Inflammatory macrophage treated with lipopolysaccharide for 4 hours (primary cell): ENCODE data around the gene CHST11.

Source experiments
- DNase-seq: peaks from one replicate; pipeline ENCODE4 v3.0.0-alpha.2; 2020

The CHST11 gene

GRCh38 chr12:104456417-104456949, at the start of gene CHST11:
CHST11 (plus strand) TSS chr12:104456948.
- peak; percentile 83 for DNase-seq

GRCh38 chr12:104407438-104407837, 49.3 kb upstream of the CHST11 start:
- DNase-seq = no peak

- DNase-seq = no peak
Measured at GRCh38 chr12:104407922-104408321, 48.8 kb upstream of the CHST11 start.

- no peak for DNase-seq
Measured at GRCh38 chr12:104410326-104410725, 46.4 kb upstream of the CHST11 start.

GRCh38 chr12:104410786-104411185, 46.0 kb upstream of the CHST11 start:
- no peak for DNase-seq

- no peak for DNase-seq
Measured at GRCh38 chr12:104411826-104412641, 44.7 kb upstream of the CHST11 start.

- DNase-seq = no peak
Measured at GRCh38 chr12:104412681-104413080, 44.1 kb upstream of the CHST11 start.

GRCh38 chr12:104413330-104413729, 43.4 kb upstream of the CHST11 start:
- DNase-seq = no peak

- no peak for DNase-seq
Measured at GRCh38 chr12:104414581-104415341, 42.0 kb upstream of the CHST11 start.

- DNase-seq = no peak
Measured at GRCh38 chr12:104415342-104415980, 41.3 kb upstream of the CHST11 start.

- DNase-seq = no peak
Measured at GRCh38 chr12:104416136-104416535, 40.6 kb upstream of the CHST11 start.

- no peak for DNase-seq
Measured at GRCh38 chr12:104416585-104416984, 40.2 kb upstream of the CHST11 start.

GRCh38 chr12:104419717-104420116, 37.0 kb upstream of the CHST11 start:
- no peak for DNase-seq

- no peak for DNase-seq
Measured at GRCh38 chr12:104420868-104421267, 35.9 kb upstream of the CHST11 start.

- DNase-seq = no peak
Measured at GRCh38 chr12:104421343-104421742, 35.4 kb upstream of the CHST11 start.

- no peak for DNase-seq
Measured at GRCh38 chr12:104422441-104422840, 34.3 kb upstream of the CHST11 start.

- no peak for DNase-seq
Measured at GRCh38 chr12:104423273-104423672, 33.5 kb upstream of the CHST11 start.

- no peak for DNase-seq
Measured at GRCh38 chr12:104423809-104424208, 32.9 kb upstream of the CHST11 start.

- no peak for DNase-seq
Measured at GRCh38 chr12:104424955-104425354, 31.8 kb upstream of the CHST11 start.

GRCh38 chr12:104425614-104426013, 31.1 kb upstream of the CHST11 start:
- no peak for DNase-seq

- DNase-seq = no peak
Measured at GRCh38 chr12:104426926-104427546, 29.7 kb upstream of the CHST11 start.

- no peak for DNase-seq
Measured at GRCh38 chr12:104427547-104427938, 29.2 kb upstream of the CHST11 start.

GRCh38 chr12:104433061-104433460, 23.7 kb upstream of the CHST11 start:
- DNase-seq = no peak
